ENCODE measurements around the gene FBXW10B.
"Not testable (repeated sequence)": the region's sequence is repeated elsewhere in the genome, so short reads cannot be mapped to it uniquely, and the experiment has no call there.

Gene FBXW10B

GRCh38 chr17:15630930-15631453 lies 11.5 kb upstream of the FBXW10B start:
- not testable (repeated sequence) for DNase-seq (ENCODE audit: low read depth, low spot score)

DNA sequence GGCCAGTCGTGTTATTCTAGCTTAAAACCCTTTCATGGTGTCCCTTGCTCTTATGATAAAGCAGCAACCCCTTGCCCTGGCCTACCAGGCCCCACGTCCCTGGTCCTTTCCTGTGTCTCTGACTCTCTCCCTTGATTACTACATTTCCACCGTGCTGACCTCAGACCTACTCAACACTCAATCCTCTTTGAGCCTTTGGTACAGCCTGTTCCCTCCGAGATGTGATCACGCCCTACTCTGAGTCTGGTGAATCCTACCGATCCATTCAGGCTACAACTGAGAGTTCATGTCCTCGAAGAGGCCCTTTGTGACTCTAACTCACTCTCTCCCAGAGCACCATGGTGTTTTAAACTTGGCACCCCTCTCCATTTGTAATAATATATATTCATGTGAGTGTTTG lies 10.5 kb upstream of the FBXW10B start:
- DNase-seq (ENCODE audit: low read depth, low spot score), result not testable (repeated sequence)

GRCh38 chr17:15623661-15624209 lies 4.2 kb upstream of the FBXW10B start:
- not testable (repeated sequence) for DNase-seq (ENCODE audit: low read depth, low spot score)

GRCh38 chr17:15623255-15623654 lies 3.8 kb upstream of the FBXW10B start:
- not testable (repeated sequence) for DNase-seq (ENCODE audit: low read depth, low spot score)

GRCh38 chr17:15622124-15622523 lies 2.6 kb upstream of the FBXW10B start:
- DNase-seq (ENCODE audit: low read depth, low spot score), result not testable (repeated sequence)

DNA sequence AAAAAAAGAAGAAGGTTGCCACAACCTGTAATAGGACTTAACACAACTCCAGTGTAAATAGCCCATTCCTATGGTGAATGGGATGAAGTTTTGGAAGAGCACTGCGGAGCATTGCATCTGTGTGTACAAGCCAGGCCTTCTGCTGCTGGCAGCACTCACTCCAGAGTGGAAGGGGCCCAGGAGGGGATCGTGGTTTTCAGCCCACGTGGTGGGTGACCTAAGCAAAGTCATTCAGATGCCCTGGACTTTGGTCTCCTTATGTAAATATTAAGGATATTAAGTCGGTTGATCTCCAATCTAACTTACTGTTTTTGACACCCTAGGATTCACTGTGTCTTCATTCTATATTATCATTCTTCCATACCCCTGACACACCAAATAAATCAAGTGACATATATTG lies 2.7 kb downstream of the FBXW10B start:
- DNase-seq (ENCODE audit: low read depth, low spot score), result not testable (repeated sequence)

DNA sequence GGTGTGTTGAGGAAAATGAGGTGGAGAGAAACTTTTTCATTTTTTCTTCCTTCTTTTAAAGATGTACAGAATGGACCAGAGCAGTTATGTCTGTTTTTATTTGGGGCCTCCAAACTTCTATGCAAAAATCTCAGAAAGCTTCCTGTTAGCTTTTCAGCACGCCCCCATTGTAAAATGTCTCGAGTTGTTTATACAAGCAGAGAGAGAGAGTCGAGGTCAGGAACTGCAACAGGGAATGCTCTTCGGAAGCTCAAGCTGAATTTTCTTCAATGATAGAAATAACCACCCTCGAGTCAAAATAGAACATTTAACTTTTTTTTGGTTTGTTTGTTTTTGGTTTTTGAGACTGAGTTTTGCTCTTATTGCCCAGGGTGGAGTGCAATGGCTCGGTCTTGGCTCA lies 3.7 kb downstream of the FBXW10B start:
- not testable (repeated sequence) for DNase-seq (ENCODE audit: low read depth, low spot score)

GRCh38 chr17:15613111-15613510 lies 6.4 kb downstream of the FBXW10B start:
- not testable (repeated sequence) for DNase-seq (ENCODE audit: low read depth, low spot score)

- not testable (repeated sequence) for DNase-seq (ENCODE audit: low read depth, low spot score)
Observed at GRCh38 chr17:15592960-15593359, 26.5 kb downstream of the FBXW10B start.

GRCh38 chr17:15591986-15592385 lies 27.5 kb downstream of the FBXW10B start:
- DNase-seq (ENCODE audit: low read depth, low spot score), result not testable (repeated sequence)

GRCh38 chr17:15590844-15591243 lies 28.7 kb downstream of the FBXW10B start:
- not testable (repeated sequence) for DNase-seq (ENCODE audit: low read depth, low spot score)

GRCh38 chr17:15589544-15590536 lies 29.7 kb downstream of the FBXW10B start:
- DNase-seq (ENCODE audit: low read depth, low spot score), result peak; percentile 4

GRCh38 chr17:15588017-15588416 lies 31.5 kb downstream of the FBXW10B start:
- DNase-seq (ENCODE audit: low read depth, low spot score), result not testable (repeated sequence)

DNA sequence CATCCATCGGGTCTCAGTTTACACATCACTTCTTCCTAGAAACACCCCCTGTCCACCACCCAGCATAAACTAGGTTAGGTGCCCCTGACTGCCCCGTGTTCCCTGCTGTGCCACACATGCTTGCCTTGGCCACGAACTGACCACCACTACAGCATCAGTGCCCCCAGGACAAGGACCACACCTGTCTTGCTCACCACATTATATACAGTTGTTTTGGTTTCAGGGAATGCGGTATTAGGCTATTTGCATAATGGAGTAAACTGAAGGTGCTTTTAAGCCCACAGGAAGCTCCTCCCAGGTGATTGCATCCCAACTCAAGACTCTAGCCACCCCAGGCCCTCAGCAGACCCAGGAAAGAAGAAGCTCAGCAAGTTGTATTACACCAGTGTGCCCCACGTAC lies 36.2 kb downstream of the FBXW10B start:
- not testable (repeated sequence) for DNase-seq (ENCODE audit: low read depth, low spot score)

GRCh38 chr17:15581462-15581861 lies 38.0 kb downstream of the FBXW10B start:
- not testable (repeated sequence) for DNase-seq (ENCODE audit: low read depth, low spot score)

GRCh38 chr17:15576848-15577247 lies 42.7 kb downstream of the FBXW10B start:
- DNase-seq (ENCODE audit: low read depth, low spot score), result not testable (repeated sequence)

DNA sequence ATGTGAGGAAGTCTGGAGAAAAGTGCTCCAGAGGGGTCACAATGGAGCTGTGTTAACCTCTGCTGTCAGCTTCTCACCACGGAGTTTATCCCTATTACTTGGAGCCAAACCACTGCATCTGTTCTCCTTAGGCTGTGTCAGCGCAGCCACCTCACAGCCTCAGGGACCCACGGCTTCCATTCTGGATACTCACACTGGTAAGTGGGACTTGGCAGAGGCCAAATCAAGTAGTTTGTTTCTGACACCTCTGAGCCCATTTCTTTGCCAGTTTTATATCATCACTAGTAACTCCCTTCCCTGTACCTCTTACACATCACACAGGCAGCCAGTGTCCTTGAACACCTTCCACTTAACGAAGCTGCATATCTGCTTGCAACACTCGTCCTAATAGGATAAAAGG lies 44.8 kb downstream of the FBXW10B start:
- not testable (repeated sequence) for DNase-seq (ENCODE audit: low read depth, low spot score)

GRCh38 chr17:15573870-15574269 lies 45.6 kb downstream of the FBXW10B start:
- DNase-seq (ENCODE audit: low read depth, low spot score), result not testable (repeated sequence)
